ENCODE results near the gene ACADVL.
"Not testable (repeated sequence)": the region's sequence is repeated elsewhere in the genome, so short reads cannot be mapped to it uniquely, and the experiment has no call there.

The ACADVL gene

GRCh38 chr17:7219812-7220592, at the start of gene ACADVL, which contains the start of gene DLG4:
Gene ACADVL (plus strand): TSS chr17:7219938. CDS start chr17:7219985, 47 bp downstream.
Gene DLG4 (minus strand): TSS chr17:7219836.
- peak; percentile 38 for DNase-seq

GRCh38 chr17:7172522-7173191, 47.1 kb upstream of the ACADVL start:
- DNase-seq, result not testable (repeated sequence)

GRCh38 chr17:7173687-7174602, 45.8 kb upstream of the ACADVL start:
- no peak for DNase-seq

- no peak for DNase-seq
These were observed 45.0 kb upstream of the ACADVL start for GRCh38 chr17:7174603-7175326.

- no peak for DNase-seq
These were observed 44.4 kb upstream of the ACADVL start for GRCh38 chr17:7175330-7175733.

GRCh38 chr17:7176107-7176840, 43.5 kb upstream of the ACADVL start:
- no peak for DNase-seq

- no peak for DNase-seq
These were observed 42.9 kb upstream of the ACADVL start for GRCh38 chr17:7176841-7177190.

GRCh38 chr17:7177191-7177953, 42.4 kb upstream of the ACADVL start:
- no peak for DNase-seq

- no peak for DNase-seq
These were observed 41.7 kb upstream of the ACADVL start for GRCh38 chr17:7177954-7178477.

- no peak for DNase-seq
These were observed 40.8 kb upstream of the ACADVL start for GRCh38 chr17:7178973-7179316.

- DNase-seq, result no peak
These were observed 40.2 kb upstream of the ACADVL start, which contains the start of gene ASGR1 for GRCh38 chr17:7179317-7180254. Gene ASGR1 (minus strand): TSS chr17:7179370. CDS start chr17:7178563, 807 bp downstream.

GRCh38 chr17:7182101-7182500, 37.6 kb upstream of the ACADVL start:
- DNase-seq, result not testable (repeated sequence)

- no peak for DNase-seq
These were observed 36.2 kb upstream of the ACADVL start for GRCh38 chr17:7183433-7184090.

- DNase-seq, result no peak
These were observed 35.6 kb upstream of the ACADVL start for GRCh38 chr17:7184091-7184488.

- DNase-seq, result no peak
These were observed 35.1 kb upstream of the ACADVL start for GRCh38 chr17:7184647-7185046.

- DNase-seq, result no peak
These were observed 33.5 kb upstream of the ACADVL start for GRCh38 chr17:7186241-7186640.

- DNase-seq, result no peak
These were observed 29.3 kb upstream of the ACADVL start for GRCh38 chr17:7190276-7190917.

GRCh38 chr17:7191069-7191468, 28.7 kb upstream of the ACADVL start:
- no peak for DNase-seq
